GM18517 (cell line): ENCODE data around the gene MAPK8IP1.

Experiments used
- ATAC-seq: cut with Tn5 transposase; IDR thresholded peaks from one replicate; pipeline ENCODE4 v1.9.1; 2021; ENCODE audit warnings: mild to moderate bottlenecking, moderate library complexity; ENCODE audit not compliant: unreplicated experiment

MAPK8IP1 gene

GRCh38 chr11:45936511-45937054 is 51.1 kb downstream of the MAPK8IP1 start:
- no peak for ATAC-seq

- no peak for ATAC-seq
Measured at GRCh38 chr11:45937916-45938315, 52.5 kb downstream of the MAPK8IP1 start.

GRCh38 chr11:45939836-45940235 is 54.4 kb downstream of the MAPK8IP1 start:
- ATAC-seq: no peak

GRCh38 chr11:45941285-45941684 is 55.8 kb downstream of the MAPK8IP1 start:
- ATAC-seq: no peak

GRCh38 chr11:45942381-45942780 is 56.9 kb downstream of the MAPK8IP1 start:
- no peak for ATAC-seq

GRCh38 chr11:45945397-45945999 is 60.0 kb downstream of the MAPK8IP1 start:
- ATAC-seq: no peak

GRCh38 chr11:45947885-45948284 is 62.4 kb downstream of the MAPK8IP1 start:
- ATAC-seq: no peak

GRCh38 chr11:45948356-45948755 is 62.9 kb downstream of the MAPK8IP1 start:
- no peak for ATAC-seq

- no peak for ATAC-seq
Measured at GRCh38 chr11:45949992-45950407, 64.5 kb downstream of the MAPK8IP1 start.
